HG03196 (cell line): ENCODE data around the gene ELFN2.

Source experiments
- ATAC-seq: cut with Tn5 transposase; IDR thresholded peaks from one replicate; pipeline ENCODE4 v1.9.1; 2021; ENCODE audit not compliant: unreplicated experiment

ELFN2 gene

DNA sequence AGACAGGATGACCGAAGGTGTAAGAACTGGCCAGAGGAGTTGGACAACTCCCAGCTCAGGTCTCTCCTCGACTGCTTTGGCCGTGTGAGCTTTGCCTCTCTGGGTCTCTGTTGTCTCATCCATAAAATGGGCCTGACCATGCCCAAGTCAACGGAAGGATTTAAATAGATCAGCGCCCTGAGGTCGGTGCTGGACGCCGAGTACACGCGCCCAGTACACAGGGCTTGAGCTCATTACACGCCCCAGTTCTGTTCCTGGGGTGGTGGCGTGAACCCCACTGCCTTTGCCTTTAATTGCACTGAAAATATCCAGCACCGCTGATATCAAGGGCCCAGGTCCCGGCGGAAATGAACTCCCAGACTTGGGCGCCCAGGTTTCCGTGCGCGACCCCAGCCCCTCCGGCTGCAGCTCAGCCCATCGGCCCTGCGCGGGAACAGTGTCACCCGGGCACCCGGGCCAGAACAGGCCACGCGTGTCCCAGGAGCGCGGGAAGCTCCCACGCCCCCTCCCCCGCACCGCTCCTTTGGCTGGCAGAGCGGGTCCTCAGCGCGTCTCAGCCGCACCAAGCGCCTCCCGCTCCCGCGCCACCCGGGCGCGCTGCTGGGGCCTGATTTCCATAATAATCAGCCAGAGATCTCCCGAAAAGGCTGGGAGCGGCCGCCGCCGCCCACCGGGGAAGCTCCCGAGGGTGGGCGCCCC lies 102.8 kb downstream of the ELFN2 start:
- no peak for ATAC-seq

DNA sequence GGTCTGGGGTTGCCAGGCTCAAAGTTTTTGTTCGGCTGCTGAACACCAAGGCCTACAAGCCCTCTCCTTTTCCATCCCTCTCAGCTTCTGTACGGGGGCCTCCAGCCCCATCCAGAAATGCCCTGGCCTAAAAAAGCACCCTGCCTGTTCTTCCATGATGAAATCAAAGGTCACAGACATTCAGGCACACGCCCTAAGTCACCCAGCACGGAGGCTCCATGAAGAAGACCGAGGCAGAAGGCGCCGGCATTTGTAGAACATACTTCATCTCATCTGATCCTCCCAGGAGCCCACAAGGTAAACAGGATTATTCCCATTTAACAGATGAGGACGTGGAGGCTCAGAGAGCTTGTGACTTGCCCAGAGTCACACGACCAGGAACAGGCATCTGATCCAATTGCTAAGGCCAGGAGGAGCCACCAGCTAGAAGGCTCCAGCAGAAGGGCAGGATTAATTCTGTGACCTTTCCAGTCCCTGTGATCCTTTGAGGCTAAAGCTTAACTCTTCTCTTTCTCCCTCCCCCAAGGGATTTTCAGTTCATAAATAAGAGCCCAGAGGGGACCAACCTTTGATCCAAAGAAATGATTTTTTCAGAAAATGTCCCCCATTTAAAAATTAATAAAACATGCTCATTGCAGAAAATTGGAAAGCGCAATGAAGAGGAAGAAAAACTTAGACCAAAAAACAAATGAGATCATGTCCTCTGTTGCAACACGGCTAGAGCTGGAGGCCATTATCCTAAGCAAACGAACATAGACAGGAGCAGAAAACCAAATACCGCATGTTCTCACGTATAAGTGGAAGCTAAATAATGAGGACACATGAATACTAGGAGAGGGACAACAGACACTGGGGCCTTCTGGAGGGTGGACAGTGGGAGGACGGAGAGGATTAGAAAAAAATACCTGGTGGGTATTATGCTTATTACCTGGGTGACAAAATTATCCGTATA lies 106.3 kb downstream of the ELFN2 start:
- ATAC-seq, result no peak

DNA sequence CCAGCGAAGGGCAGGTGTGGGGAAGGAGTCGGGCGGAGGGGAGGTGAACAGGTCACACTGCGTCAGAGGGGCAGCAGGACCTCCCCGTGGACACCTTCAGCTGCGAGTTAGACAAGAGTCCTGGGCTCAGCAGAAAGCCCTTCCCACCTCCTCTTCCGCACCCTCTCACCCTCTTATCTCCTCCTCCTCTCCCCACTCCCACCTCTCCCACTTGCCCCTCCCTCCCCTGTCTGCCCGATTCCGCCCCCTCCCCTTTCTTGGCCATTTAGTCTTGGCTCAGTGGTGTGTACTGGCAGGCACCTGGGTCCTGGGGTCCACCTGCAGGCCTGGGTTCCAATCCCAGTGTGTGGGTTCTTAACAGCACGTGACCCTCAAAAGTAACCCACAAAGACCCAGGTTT lies 107.8 kb downstream of the ELFN2 start:
- ATAC-seq, result no peak

DNA sequence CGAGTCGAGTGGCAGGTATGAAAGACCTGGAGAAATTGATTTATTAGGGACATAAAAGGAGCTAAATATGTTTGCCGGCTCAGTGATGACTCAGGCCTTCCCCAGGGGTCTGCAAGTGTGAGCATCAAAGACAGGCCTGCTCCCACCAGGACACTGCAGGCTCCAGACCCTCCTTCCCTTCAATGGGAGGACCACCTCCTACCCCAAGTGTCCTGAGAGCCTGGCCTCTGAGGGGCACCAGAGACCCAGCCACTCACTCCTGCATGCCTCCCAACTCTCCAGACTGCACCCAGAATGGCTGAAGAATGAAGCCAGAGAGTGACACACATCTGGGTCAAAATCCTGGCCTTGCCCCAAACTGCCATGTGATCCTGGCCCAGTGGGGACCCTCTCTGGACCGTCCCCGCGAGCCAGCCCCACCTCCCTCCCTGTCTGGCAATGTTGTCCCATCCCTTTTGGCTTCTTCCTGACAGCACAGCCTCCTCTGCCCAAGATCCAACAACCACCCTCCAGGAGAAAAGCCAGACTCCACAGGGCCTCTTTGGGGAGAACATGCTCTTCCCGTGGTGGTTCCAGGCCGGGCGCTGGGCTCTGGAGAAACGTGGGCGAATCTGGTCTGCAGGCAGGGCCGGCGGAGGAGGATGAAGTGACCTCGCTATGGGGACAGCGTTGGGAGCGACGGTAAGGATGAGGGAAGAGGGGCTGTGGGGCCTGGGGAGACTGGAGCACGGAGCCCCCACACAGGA lies 108.7 kb downstream of the ELFN2 start:
- no peak for ATAC-seq
